Prostate gland (tissue), 2 donors: ENCODE measurements around the gene KRT77. TPM values are rescaled to one million over a fixed set of nuclear protein-coding genes. Genes with fewer than 3 reads are reported as not detected.
"Not testable (repeated sequence)": the region's sequence is repeated elsewhere in the genome, so short reads cannot be mapped to it uniquely, and the experiment has no call there.

Experiments
- DNase-seq: peaks from one replicate; pipeline ENCODE4 v3.0.0-alpha.2; 2019; ENCODE audit warnings: low spot score
- H3K27ac ChIP-seq, 2 donors: fragments of 200-600 bp; sonication (generic); 2 replicates each; pipeline ENCODE4 v1.5.1; 2017 to 2019
- H3K27me3 ChIP-seq: fragments of 200-600 bp; sonication (generic); replicated peaks from 2 replicates; pipeline ENCODE4 v1.5.1; 2019; ENCODE audit not compliant: insufficient read depth
- H3K36me3 ChIP-seq, 2 donors: fragments of 200-600 bp; sonication (generic); 1 replicate in 1 of 2; 2 replicates in 1 of 2; pipeline versions ENCODE4 v1.5.1 to v1.8.1; 2017 to 2019
- H3K4me1 ChIP-seq: fragments of 200-600 bp; sonication (generic); replicated peaks from 2 replicates; pipeline ENCODE4 v1.5.1; 2019
- H3K4me3 ChIP-seq, 2 donors: fragments of 200-600 bp; sonication (generic); 2 replicates each; pipeline ENCODE4 v1.5.1; 2017 to 2019
- H3K9me3 ChIP-seq: fragments of 200-600 bp; sonication (generic); 2 replicates; pipeline ENCODE4 v1.5.1; 2017
- POLR2A ChIP-seq: fragments of 450-650 bp; IDR thresholded peaks from one replicate; pipeline ENCODE4 v1.6.1; 2016; ENCODE audit warnings: antibody characterized with exemption, mild to moderate bottlenecking
- POLR2AphosphoS5 ChIP-seq: sonication (generic); formaldehyde crosslinking; IDR thresholded peaks from one replicate; pipeline ENCODE4 v1.6.1; 2017; ENCODE audit warnings: antibody characterized with exemption
- WGBS: methylation state at CpG from one replicate; pipeline ENCODE4 v1.1.5; 2018; 5-methylcytosine and 5-hydroxymethylcytosine counted together
- intact Hi-C: fragments of 100-400 bp; cut with DNase I; formaldehyde crosslinking; loops from one replicate; pipeline ENCODE4 v1.14.2; 2022
- total RNA-seq, 2 donors: library from RNA; depleted of rRNA; stranded (reverse); fragments of >200 nt; gene quantifications; one replicate each; pipeline ENCODE4 v1.1.0, GENCODE V29; 2016
- TF ChIP-seq, protein P1 (sequence below), 4 experiments: fragments of 200-600 bp in 2 of 4; fragments of 450-650 bp in 2 of 4; sonication (generic) in 2 of 4; IDR thresholded peaks; 1 replicate in 3 of 4; 2 replicates in 1 of 4; pipeline ENCODE4 v1.5.1; 2016 to 2019; ENCODE audit warnings: antibody characterized with exemption in 4 of 4, mild to moderate bottlenecking in 2 of 4, moderate library complexity in 2 of 4

The KRT77 gene
- under 1 TPM; 0.09 to 0.57 TPM for total RNA-seq

DNA sequence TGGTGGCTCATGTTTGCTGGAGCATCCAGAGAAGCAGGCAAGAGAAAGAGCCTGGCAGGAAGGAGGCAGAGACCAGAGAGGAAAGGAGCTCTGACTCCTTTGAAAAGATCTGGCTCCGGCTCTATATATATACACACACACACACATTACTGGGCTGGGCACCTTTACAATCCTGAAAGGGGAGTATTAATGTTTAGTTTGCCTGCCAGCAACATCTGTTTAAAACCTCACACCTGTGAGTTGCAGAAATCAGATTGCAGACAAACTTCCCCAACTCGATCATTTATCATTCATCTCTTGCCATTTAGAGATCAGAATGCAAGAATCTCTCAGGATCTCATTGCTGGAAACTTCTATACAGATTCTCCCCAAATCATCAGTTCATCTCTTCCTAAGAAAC, at the start of gene KRT77:
KRT77 (minus strand) TSS at position 101 of the 400 bp plus-strand sequence; CDS start at position 11, 90 bp downstream.
- Histone ChIP-seq H3K4me1 (no peaks in the 10 kb centered on the region), H3K27me3 (peaks cover 3% of the 10 kb centered on the region), H3K9me3 (no peaks in the 10 kb centered on the region), H3K27ac (no peak within 1 kb of the TSS), H3K4me3 (no peak within 1 kb of the TSS), H3K36me3 (no peaks in the 10 kb centered on the region)
- intact Hi-C loops, result no loop called here
- TF ChIP-seq POLR2AphosphoS5, result no peak
- no peak for TF ChIP-seq POLR2A
- TF ChIP-seq, protein P1, sequence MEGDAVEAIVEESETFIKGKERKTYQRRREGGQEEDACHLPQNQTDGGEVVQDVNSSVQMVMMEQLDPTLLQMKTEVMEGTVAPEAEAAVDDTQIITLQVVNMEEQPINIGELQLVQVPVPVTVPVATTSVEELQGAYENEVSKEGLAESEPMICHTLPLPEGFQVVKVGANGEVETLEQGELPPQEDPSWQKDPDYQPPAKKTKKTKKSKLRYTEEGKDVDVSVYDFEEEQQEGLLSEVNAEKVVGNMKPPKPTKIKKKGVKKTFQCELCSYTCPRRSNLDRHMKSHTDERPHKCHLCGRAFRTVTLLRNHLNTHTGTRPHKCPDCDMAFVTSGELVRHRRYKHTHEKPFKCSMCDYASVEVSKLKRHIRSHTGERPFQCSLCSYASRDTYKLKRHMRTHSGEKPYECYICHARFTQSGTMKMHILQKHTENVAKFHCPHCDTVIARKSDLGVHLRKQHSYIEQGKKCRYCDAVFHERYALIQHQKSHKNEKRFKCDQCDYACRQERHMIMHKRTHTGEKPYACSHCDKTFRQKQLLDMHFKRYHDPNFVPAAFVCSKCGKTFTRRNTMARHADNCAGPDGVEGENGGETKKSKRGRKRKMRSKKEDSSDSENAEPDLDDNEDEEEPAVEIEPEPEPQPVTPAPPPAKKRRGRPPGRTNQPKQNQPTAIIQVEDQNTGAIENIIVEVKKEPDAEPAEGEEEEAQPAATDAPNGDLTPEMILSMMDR (IDR thresholded peaks at IDR 0.05), result no peak
- no peak for DNase-seq
- WGBS, result 43% methylated on average over 2 of the region's 2 CpGs

GRCh38 chr12:52752516-52752915, 49.2 kb upstream of the KRT77 start:
- Histone ChIP-seq H3K9me3 (no peaks in the 10 kb centered on the region), H3K4me1 (no peaks in the 10 kb centered on the region), H3K27ac (no peak overlapping the region), H3K36me3 (no peaks in the 10 kb centered on the region), H3K27me3 (no peaks in the 10 kb centered on the region), H3K4me3 (no peak overlapping the region)
- WGBS, result 81% methylated on average over 2 of the region's 2 CpGs
- DNase-seq, result no peak
- intact Hi-C loops, result no loop called here
- no peak for TF ChIP-seq POLR2A
- TF ChIP-seq, protein P1 (IDR thresholded peaks at IDR 0.05), result no peak
- no peak for TF ChIP-seq POLR2AphosphoS5

GRCh38 chr12:52751795-52752194, 48.5 kb upstream of the KRT77 start:
- H3K9me3 ChIP-seq, result no peaks in the 10 kb centered on the region
- no peak for DNase-seq
- TF ChIP-seq POLR2A, result no peak
- H3K36me3 ChIP-seq, result no peaks in the 10 kb centered on the region
- no peak overlapping the region for H3K27ac ChIP-seq
- no peaks in the 10 kb centered on the region for H3K27me3 ChIP-seq
- H3K4me1 ChIP-seq, result no peaks in the 10 kb centered on the region
- H3K4me3 ChIP-seq, result no peak overlapping the region
- intact Hi-C loops, result no loop called here

- WGBS, result 15% methylated on average over 3 of the region's 3 CpGs
These were observed 47.2 kb upstream of the KRT77 start for GRCh38 chr12:52750532-52750931.

GRCh38 chr12:52749827-52750226, 46.5 kb upstream of the KRT77 start:
- TF ChIP-seq, protein P1 (IDR thresholded peaks at IDR 0.05), result no peak
- TF ChIP-seq POLR2A (no peak), POLR2AphosphoS5 (no peak)
- intact Hi-C loops, result no loop called here
- Histone ChIP-seq H3K27me3 (no peaks in the 10 kb centered on the region), H3K9me3 (no peaks in the 10 kb centered on the region), H3K27ac (no peak overlapping the region), H3K36me3 (no peaks in the 10 kb centered on the region), H3K4me3 (no peak overlapping the region), H3K4me1 (no peaks in the 10 kb centered on the region)
- no peak for DNase-seq
- WGBS, result 85% methylated on average over 3 of the region's 3 CpGs

More at GRCh38 chr12:52750532-52750931, 47.2 kb upstream of the KRT77 start:
- H3K9me3 ChIP-seq, H3K4me3 ChIP-seq, H3K4me1 ChIP-seq, H3K36me3 ChIP-seq, intact Hi-C loops, H3K27ac ChIP-seq, DNase-seq, H3K27me3 ChIP-seq: not testable (repeated sequence)

DNA sequence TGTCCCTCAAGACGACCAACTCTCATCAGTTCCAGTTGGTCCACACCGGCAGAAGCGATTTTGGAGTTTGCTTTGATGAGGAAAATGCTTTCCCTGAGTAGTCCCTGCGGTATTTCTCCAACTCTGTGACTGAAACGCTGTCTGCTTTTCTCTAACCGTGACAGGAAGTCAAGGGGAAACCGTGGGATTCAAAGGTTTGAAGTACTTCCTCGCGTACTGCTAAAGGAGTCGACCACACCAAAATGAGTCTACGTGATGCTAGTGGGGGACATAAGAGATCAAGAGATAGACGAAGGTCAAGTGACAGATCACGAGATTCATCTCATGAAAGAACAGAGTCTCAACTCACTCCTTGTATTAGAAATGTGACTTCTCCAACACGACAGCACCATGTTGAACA, 45.3 kb upstream of the KRT77 start:
- Histone ChIP-seq H3K4me1 (no peaks in the 10 kb centered on the region), H3K36me3 (no peaks in the 10 kb centered on the region), H3K4me3 (no peak overlapping the region), H3K27me3 (no peaks in the 10 kb centered on the region), H3K9me3 (no peaks in the 10 kb centered on the region), H3K27ac (no peak overlapping the region)
- WGBS, result 80% methylated on average over 14 of the region's 14 CpGs
- intact Hi-C loops, result no loop called here
- no peak for TF ChIP-seq POLR2AphosphoS5
- TF ChIP-seq, protein P1 (IDR thresholded peaks at IDR 0.05), result no peak
- TF ChIP-seq POLR2A, result no peak
- DNase-seq, result no peak
